GM23248 (cell line): ENCODE measurements around the gene PCCB.

Experiments used
- EZH2 ChIP-seq: fragments of 200-600 bp; sonication (generic); IDR thresholded peaks from 2 replicates; pipeline ENCODE4 v1.6.1; 2018; ENCODE audit warnings: antibody characterized with exemption, mild to moderate bottlenecking; ENCODE audit not compliant: insufficient read depth, poor library complexity, severe bottlenecking
- EZH2phosphoT487 ChIP-seq: fragments of 200-600 bp; sonication (generic); IDR thresholded peaks from 2 replicates; pipeline ENCODE4 v1.6.1; 2018; ENCODE audit warnings: antibody characterized with exemption, moderate library complexity, mild to moderate bottlenecking, low read depth; ENCODE audit not compliant: insufficient read depth

- TF ChIP-seq EZH2 = no peak
- no peak for TF ChIP-seq EZH2phosphoT487
These were observed 82.6 kb downstream of the PCCB start for GRCh38 chr3:136332776-136333175.
